ENCODE results near the gene COL4A6.

COL4A6 gene

DNA sequence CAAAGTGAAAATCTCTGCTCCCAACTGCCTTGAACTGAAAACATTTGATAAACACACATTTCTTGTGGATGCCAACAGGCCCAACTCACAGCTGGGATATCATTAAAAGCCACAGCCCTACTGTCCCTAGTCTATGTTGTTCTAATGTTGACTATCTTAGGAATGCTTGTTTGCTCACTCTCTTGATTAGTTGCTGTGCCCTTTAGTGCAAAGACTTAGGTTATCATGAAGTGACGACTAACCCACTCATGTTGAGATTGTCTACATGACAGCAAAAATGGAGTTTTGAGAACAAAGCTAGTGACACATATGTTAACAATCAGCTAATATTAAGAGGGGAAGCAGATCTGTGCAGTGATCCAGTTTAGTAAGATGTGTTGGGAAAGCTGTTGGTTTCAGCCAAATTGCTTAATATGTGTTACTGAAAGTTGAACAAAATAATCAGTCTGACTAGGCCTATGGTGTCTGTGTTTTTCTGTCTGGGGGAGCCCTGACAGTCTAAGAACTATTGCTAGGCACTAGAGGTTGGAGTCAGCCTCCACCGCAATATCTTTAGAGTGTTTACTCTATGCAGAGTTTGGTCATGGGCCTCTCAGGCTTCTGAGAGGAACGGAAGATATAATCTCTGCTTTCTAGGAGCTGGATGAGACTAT, 221.2 kb downstream of the COL4A6 start:
- DNase-seq (ENCODE audit: low read depth): no peak

DNA sequence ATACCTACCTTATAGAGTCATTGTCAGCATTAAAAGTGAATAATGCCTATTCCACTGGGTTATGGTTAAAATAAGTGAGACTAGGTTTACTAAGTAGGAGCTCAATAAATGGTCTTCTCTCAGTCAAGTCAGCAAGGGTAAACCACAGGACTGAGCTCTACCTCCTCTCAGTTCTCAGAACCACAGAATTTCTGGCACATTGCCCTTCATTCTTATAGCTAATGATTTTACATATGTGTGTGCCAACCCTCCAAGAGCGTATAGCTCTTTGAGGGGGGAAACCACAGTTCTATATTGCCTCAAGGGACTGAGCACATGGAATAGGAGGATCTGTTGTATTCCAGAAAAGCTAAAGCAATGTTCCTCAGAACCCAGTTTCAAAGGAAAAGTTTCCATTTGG, 221.8 kb downstream of the COL4A6 start:
- no peak for DNase-seq (ENCODE audit: low read depth)

DNA sequence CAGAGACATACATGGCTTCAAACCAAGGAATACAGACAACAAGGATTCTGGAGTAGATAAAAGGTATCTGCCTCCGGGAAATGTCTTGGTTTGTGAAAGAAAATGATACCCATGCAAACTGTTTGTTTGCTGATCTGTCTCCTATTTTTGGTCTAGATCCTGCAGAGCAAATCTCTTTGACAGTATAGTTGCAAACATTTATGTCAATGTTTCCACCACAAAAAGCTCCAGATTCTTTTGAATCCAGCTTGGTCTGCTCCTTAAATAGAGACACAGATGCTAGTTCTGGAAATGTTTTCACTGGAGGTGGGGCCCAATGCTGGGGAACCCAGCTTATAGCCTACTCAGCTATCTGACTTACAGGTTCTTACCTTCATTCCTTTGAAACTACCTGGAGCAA, 226.9 kb downstream of the COL4A6 start:
- DNase-seq (ENCODE audit: low read depth): no peak

DNA sequence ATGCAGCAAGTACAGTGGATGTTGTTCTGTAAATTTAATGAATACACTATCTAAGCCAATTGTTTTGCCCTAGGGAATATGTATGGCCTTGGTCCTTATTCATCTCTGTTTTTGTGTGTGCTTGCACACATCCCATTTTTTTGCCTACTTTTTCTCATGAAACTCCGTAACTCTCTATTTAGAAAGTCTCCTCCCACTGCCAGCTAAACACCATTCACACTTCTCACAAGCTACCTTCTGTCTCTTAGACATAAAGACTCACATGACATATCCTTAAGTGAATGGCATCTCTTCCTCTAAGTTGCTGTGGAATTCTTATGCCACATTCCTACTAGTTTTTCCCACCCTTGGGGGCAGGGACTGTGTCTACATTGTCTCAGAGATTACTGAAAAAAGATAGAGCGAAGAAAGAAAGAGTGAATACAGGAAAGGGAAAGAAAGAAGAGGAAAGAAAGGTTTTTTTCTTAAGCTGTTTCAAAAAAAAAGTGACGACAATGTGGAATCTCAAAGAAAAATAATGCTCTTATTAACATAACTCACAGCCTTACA, 229.1 kb downstream of the COL4A6 start:
- DNase-seq (ENCODE audit: low read depth): no peak

DNA sequence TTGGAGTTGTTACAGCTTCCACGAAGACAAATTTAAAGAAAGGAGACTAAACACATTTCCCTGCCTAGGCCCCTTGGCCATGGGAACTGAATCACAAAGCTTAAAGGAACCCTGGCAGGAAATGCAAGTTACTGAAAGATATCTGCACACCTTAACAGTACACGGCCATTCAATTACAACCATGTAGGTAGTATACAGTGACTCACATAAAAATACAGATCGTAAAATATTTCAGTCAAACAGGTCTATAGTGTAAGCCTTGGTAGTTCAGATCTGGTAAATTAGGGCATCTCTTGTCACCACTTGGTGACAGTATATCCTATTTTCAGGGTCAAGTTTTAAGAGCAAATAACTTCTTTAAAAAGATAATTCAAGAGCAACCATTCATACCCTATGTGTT, 234.7 kb downstream of the COL4A6 start:
- DNase-seq (ENCODE audit: low read depth): no peak

DNA sequence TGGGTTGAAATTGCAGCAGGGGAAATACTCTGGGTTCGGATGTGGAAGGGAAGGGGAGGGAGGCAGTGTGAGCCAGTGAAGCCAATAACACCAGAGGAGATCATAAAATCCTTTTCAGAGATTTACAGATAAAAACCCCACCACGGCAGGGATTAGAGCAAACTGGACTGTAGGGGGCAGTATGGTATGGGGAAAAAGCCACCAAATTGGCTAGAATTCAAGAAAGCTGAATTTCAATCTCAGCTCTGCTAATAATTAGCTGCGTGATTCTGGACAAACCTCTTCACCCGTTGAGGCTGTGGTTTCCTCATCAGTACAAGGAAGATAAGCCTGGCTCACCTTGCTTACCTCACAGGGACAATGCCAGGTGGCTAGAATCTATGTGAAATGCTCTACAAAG, 238.5 kb downstream of the COL4A6 start:
- DNase-seq (ENCODE audit: low read depth): no peak

DNA sequence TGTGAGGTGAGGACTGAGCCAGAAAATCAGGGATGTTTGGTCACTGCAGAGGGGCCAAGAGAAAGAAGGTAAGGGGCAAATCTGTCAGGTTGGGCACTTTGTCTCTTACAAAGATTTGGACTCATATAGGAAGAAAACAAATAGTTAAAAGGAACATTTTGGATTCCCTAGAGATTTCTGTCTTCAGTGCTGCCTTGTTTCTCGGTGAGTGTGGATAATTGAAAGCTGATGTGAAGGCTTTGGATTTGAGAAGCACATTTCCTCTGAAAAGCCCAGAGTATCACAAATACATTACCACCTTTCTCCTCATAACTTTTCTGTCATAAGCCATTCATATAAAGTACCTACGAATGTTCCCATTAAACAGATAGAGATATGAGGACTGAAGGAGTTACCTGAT, 239.2 kb downstream of the COL4A6 start:
- no peak for DNase-seq (ENCODE audit: low read depth)

DNA sequence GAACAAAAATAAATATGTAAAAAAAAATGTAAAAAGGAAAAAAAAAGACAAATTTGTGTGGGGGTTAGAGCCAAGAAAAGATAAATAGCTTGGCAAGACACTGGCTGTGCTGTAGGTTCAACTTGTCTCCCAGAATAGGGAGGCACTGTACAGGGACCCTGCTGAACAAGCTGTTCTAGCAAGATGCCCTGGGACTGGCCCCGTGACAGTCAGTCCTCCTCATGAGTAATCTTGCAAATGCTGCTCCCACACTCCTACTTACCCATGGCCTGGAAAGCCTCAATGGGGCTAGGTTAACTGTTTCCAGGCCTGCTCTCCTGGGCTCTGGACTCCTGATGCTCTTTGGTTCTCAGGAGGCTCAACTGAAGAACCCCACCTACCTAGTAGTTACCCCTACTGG, 239.8 kb downstream of the COL4A6 start:
- no peak for DNase-seq (ENCODE audit: low read depth)

DNA sequence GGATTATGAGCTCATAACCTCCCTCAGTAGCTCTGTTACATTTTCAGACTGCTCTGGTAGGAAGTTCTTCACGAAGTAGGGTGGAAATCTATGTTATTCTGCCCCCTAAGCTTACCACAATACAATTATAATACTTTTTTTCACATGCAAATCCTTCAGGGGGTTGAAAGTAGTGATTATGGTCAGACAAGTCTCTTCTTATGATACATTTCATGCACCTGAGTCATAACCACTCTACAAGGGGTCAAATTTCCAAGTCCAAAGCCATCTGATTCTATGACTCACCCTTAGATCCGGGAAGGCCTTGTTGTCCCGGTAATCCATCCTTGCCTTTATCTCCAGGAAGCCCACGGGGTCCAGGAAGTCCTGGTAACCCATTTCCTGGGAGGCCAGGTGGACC, 251.4 kb downstream of the COL4A6 start:
- DNase-seq (ENCODE audit: low read depth): no peak

DNA sequence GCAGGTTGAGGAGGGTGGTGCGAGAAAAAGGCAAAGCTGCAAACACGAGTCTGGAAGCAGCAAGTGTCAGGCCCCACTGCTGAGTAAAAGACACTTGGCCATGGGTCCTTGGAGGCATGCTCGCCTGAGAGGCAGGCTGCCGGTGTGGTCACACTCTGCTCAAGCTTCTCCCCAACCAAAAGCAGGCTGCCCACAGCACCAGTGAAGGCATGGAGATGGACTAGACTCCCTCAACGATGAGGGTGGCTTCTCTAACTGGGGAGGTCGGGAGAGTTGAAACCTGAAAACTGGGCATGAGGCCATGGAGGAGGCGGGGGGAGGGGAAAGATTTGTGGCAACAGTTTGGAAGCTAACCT, 260.1 kb downstream of the COL4A6 start:
- DNase-seq (ENCODE audit: low read depth): no peak

DNA sequence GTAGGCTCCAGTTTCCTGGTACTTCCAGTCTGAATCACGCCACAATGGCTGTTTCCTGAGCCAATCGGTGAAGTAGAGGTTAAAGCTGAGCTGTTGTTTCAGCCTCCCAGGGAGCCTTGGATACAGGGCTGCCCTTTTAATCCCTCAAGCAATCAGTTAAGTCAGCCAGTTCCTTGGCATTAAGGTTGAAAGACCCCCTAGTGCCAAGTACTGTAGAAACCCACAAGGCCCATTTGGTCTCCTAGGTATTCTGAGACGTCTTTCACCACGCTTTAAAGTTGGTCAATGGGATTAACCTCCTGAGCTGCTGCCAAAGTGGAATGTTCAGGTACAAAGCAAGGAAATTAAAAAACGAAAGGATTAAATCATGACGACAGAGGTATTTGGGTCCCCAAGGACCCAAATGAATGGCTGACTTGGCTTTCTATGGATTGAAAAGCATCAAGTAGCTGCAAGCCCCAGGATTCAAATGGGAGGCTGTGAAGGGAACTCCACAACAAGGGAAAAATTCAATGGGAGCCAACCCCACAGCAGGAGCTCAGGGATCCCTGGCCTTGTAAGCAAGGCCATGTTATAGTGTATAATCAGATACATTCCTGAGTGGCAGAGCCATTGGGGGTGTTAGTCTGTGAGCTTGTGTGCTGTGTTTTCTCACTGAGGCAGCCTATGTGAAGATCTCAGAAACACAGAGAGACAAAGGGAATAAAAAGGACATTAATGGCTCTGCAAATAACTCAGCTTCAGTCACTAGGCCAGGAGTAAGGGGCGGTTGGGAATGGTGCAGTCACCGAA, 260.7 kb downstream of the COL4A6 start:
- DNase-seq (ENCODE audit: low read depth): no peak

DNA sequence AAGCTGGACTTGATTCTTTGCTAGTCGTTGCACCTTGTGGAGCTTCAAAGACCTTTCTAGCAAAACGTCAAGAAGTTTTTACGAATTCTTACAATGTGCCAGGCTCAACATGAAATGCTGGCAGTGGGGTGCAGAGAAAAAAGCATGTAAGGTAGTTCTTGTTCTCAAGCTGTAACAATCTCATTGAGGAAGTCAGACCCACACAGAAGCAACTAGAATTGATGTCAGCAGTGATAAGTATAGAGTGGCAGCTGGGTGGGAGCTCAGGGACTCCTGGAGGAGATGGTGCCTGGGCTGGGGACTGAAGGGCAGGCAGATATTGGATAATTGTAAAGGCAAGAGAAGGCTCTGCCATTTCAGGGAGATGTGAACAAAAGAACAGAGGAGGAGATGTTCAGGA, 264.3 kb downstream of the COL4A6 start:
- no peak for DNase-seq (ENCODE audit: low read depth)

DNA sequence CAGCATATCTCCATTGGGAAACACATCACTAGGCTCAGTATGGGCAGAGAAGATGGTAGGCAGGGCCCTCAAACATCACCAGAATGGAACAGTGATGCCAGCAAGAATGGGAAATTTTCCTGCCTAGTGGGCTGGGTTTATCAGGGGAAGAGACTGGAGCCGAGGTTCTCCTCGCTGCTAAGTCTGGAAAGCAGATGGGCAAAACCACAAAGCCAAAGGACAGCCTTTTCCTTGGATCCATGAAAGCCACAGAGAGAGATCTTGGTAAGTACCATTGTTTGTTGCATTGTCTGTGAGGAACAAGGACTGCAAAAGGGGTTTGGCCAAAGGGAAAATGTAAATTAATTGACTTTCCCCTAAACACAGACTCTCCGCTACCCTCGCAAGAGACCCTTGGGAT, 266.6 kb downstream of the COL4A6 start:
- no peak for DNase-seq (ENCODE audit: low read depth)

DNA sequence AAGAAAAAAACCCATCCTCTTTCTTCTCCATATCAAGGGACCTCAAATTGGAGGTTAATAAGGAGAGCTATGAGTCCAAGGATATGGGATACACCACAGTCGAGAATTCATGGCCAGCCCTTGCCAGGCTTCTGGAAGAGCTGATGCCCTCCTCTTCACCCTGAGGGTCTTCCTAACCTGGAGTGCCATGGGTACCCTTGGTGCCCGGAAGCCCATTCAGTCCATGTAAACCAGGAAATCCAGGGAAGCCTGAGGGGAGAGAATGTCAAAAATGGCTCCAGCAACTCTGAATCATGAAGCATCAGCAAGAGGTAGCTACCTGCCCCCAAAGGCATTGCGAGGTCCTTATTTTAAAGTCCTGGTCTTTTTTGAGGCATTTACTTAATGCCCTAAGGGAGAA, 268.5 kb downstream of the COL4A6 start:
- no peak for DNase-seq (ENCODE audit: low read depth)

DNA sequence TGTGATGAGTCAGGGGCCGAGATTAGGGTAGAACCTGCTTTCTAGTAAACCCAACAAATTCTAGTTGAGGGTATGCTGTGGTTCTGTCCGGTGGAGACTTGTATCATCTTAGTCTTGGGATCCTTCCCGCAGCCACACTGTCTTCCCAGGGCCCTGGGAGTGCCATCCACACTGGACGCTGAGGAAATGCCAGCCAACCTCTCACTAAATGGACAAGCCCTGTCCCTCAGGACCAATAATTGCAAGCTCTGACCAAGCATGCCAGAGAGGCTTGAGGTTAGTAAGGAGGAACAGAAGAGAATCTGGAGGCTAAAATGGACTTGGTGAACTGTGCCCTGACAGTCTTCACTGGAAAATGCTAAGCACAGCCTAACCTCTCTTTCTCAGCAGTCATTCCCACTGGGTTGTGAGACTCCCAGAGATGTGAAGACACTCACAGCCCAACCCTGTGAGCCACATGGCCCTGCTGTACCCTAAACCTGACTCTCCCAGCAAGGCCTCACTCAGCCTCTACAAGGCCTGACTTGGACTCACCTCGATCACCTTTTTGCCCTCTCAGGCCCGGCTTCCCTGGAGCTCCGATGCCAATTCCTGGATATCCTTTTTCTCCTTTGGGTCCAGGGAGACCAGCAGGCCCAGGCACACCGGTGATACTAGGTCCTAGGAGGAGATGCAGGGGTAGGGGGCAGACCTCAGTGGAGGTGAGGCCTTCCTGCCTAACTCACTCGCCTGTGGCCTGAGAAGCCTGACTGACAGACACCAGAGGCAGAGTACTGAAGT, 269.1 kb downstream of the COL4A6 start:
- DNase-seq (ENCODE audit: low read depth): no peak

DNA sequence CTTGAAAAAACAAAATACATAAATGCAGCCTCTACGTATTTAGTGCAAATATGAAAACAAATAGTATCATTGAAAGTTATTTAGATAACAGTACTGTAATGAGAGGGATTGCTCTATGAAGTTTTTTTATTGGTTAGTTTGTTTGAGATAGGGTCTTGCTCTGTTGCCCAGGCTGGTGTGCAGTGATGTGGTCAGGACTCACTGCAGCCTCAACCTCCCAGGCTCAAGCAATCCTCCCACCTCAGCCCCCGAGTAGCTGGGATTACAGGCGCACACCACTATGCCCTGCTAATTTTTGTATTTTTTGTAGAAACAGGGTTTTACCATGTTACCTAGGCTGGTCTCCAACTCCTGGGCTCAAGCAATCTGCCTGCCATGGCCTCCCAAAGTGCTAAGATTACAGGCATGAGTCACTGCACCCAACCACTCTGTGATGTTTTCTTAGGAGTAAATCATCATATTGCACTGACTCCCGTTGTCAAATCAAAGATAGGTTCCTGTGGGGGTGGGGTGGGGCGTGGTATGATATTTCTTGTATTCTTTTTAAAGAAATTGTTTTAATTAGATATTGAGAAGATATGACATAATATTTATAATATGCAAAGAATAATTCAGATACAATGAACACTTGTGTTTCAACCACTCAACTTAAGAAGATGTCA, 270.9 kb downstream of the COL4A6 start:
- no peak for DNase-seq (ENCODE audit: low read depth)

DNA sequence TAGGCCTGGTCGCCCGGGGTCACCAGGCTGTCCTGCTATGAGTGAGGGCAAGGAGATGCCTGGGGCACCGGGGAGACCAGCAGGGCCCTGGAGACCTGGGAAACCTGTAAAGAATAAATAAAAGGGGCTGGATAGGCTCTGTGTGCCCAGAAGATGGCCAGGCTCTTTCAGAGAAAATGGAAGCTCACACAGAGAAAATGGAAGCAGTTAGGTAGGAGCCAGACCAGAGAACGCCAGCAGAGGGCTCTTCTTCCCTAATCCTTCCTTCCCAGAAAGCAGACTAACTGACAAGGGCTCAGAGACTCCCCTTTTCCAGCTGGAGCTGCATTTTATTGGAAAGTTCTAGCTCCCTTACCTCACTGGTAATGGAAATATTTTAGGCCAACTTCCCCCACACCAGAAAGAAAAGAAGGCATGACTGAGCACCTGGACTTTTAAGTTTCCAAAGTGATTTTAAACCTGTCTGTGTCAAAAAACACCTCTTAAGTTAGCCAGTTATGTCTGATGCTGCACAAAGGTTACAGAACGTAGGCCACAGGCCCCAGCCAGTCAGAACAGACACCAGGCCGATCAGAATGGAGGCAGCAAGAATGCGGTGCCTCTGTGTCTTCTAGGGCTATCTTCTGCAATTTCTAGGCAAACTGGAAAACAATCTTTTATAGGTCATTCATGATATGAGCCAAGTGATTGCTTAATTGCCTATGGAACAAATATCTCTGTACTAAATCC, 272.7 kb downstream of the COL4A6 start:
- DNase-seq (ENCODE audit: low read depth): no peak

DNA sequence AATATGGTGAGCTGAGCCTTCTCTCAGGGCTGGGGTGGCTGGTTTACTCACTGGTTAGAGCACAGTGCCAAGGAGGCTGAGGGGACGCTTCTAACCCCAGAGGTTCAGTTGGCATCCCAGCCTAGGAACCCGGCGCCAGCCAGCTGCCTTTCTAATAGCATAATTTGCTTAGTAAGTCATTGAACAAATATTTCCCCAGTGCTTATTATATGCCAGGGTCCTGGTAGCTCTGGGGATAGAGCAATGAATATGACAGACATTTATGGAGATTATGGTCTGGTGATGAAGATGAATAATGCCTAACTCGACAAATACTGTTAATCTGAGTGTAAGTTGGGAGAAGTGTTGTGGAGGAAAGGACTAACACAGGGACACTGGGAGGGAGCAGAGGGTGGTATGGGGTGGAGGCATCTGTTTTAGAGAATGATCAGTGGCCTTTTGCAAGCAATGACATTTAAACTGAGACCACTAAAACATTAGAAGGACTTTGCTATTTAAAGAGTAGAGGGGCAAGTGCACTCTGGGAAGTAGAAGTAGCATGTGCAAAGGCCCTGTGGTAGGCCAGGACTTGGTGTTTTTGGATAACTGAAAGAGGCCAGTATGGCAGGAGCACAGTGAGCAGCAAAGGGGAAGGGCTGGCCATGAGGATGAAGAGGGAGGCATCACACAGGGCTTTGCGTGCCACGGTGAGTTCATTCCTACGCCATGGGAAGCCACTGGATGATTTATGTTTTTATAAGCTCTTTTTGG, 274.7 kb downstream of the COL4A6 start:
- no peak for DNase-seq (ENCODE audit: low read depth)

DNA sequence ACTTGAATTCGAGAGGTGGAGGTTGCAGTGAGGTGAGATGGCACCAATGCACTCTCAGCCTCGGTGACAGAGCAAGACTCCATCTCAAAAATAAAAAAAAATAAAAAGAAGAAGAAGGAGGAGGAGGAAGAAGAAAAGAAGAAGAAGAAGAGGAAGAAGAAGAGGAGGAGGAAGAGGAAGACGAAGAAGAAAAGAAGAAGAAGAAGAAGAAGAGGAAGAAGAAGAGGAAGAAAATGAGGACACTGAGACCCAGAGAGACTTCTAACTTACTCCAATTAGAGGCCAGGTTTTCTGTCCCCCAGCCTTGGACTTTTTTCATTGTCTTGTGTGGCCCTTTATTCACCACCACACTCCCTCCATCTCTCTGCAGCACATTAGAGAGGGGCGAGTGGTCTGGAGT, 276.0 kb downstream of the COL4A6 start:
- no peak for DNase-seq (ENCODE audit: low read depth)

DNA sequence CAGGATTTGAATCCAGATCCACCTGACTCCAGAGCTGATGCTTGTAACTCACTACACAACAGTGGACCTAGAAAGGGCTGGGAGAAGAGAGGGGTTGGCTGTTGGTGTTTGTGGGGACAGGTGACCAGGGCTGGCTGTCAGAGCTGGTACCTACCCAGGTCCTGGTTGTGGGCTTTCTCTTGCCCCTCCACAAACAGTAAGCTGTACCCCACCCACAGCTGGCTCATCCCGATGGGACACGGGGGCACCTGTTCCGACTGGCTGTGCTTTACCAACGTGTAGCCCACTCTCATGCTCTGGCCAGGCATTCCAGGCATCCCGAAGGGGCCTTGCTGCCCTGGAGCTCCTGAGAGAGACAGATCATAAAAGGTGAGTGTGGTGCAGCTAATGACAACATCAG, 277.9 kb downstream of the COL4A6 start:
- DNase-seq (ENCODE audit: low read depth): no peak

Measured in stimulated activated CD8-positive, alpha-beta memory T cell treated with anti-CD3 and anti-CD28 coated beads, Interleukin-4, amount 100 ng/mL, for 24 hours (primary cell).